ENCODE results near the gene HIVEP3.

HIVEP3 gene

GRCh38 chr1:41507110-41507720 is 411.5 kb downstream of the HIVEP3 start:
- ChIA-PET CTCF (interaction anchor here (0.6 to 5.0 kb wide), 4 partner anchors 9 to 1233 kb away, joined by 3 to 25 read pairs (median 4); no protein-coding TSS in a partner anchor), POLR2A (no interaction called here)
- no peaks in the 10 kb centered on the region for H3K36me3 ChIP-seq (ENCODE audit: control insufficient read depth in 2 of 2, insufficient read depth in 1 of 2, low read length in 2 of 2)
- no peak overlapping the region for H3K4me3 ChIP-seq (ENCODE audit: low read depth, low read length)
- no peaks in the 10 kb centered on the region for H3K9me3 ChIP-seq (ENCODE audit: control insufficient read depth, insufficient read depth, low read depth, low read length)
- H3K27ac ChIP-seq (ENCODE audit: extremely low read depth, low read depth, low read length): no peak overlapping the region
- no peaks in the 10 kb centered on the region for H3K4me1 ChIP-seq (ENCODE audit: control insufficient read depth, insufficient read depth, low read length)
- no peak for TF ChIP-seq ZNF174 (tag by site-specific recombination; IDR thresholded peaks at IDR 0.05)
- TF ChIP-seq, protein P1, sequence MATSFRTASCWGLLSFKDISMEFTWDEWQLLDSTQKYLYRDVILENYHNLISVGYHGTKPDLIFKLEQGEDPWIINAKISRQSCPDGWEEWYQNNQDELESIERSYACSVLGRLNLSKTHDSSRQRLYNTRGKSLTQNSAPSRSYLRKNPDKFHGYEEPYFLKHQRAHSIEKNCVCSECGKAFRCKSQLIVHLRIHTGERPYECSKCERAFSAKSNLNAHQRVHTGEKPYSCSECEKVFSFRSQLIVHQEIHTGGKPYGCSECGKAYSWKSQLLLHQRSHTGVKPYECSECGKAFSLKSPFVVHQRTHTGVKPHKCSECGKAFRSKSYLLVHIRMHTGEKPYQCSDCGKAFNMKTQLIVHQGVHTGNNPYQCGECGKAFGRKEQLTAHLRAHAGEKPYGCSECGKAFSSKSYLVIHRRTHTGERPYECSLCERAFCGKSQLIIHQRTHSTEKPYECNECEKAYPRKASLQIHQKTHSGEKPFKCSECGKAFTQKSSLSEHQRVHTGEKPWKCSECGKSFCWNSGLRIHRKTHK (tag by site-specific recombination; IDR thresholded peaks at IDR 0.05): no peak
- TF ChIP-seq YY1 (tag by site-specific recombination; IDR thresholded peaks at IDR 0.05): no peak
- no peak for TF ChIP-seq ZBTB17 (tag by site-specific recombination; IDR thresholded peaks at IDR 0.05)
- no peak for TF ChIP-seq ZNF645 (tag by site-specific recombination; IDR thresholded peaks at IDR 0.05)
- TF ChIP-seq ZNF184 (tag by site-specific recombination; IDR thresholded peaks at IDR 0.05): no peak
- TF ChIP-seq PRDM2 (tag by site-specific recombination; IDR thresholded peaks at IDR 0.05; ENCODE audit: borderline replicate concordance): no peak

GRCh38 chr1:41504114-41505035 is 414.3 kb downstream of the HIVEP3 start:
- CTCF ChIA-PET: interaction anchor here (0.6 to 5.0 kb wide), 4 partner anchors 9 to 71 kb away, joined by 4 to 25 read pairs (median 8); no protein-coding TSS in a partner anchor
- H3K9me3 ChIP-seq (ENCODE audit: control insufficient read depth, insufficient read depth, low read depth, low read length): no peaks in the 10 kb centered on the region
- no peak for TF ChIP-seq ZNF645 (tag by site-specific recombination; IDR thresholded peaks at IDR 0.05)
- TF ChIP-seq, protein P2, sequence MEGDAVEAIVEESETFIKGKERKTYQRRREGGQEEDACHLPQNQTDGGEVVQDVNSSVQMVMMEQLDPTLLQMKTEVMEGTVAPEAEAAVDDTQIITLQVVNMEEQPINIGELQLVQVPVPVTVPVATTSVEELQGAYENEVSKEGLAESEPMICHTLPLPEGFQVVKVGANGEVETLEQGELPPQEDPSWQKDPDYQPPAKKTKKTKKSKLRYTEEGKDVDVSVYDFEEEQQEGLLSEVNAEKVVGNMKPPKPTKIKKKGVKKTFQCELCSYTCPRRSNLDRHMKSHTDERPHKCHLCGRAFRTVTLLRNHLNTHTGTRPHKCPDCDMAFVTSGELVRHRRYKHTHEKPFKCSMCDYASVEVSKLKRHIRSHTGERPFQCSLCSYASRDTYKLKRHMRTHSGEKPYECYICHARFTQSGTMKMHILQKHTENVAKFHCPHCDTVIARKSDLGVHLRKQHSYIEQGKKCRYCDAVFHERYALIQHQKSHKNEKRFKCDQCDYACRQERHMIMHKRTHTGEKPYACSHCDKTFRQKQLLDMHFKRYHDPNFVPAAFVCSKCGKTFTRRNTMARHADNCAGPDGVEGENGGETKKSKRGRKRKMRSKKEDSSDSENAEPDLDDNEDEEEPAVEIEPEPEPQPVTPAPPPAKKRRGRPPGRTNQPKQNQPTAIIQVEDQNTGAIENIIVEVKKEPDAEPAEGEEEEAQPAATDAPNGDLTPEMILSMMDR (tag by site-specific recombination; IDR thresholded peaks at IDR 0.05): no peak
- TF ChIP-seq ZNF621 (tag by site-specific recombination; IDR thresholded peaks at IDR 0.05): no peak
- no peak for TF ChIP-seq ZNF341 (tag by site-specific recombination; IDR thresholded peaks at IDR 0.05; ENCODE audit: low read depth)
- TF ChIP-seq, protein P3, sequence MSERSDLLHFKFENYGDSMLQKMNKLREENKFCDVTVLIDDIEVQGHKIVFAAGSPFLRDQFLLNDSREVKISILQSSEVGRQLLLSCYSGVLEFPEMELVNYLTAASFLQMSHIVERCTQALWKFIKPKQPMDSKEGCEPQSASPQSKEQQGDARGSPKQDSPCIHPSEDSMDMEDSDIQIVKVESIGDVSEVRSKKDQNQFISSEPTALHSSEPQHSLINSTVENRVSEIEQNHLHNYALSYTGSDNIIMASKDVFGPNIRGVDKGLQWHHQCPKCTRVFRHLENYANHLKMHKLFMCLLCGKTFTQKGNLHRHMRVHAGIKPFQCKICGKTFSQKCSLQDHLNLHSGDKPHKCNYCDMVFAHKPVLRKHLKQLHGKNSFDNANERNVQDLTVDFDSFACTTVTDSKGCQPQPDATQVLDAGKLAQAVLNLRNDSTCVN (tag by site-specific recombination; optimal IDR thresholded peaks at IDR 0.05): no peak
- no peak for TF ChIP-seq ZNF121 (tag by site-specific recombination; IDR thresholded peaks at IDR 0.05)
- TF ChIP-seq ZNF785 (tag by site-specific recombination; IDR thresholded peaks at IDR 0.05): no peak
- no peak for TF ChIP-seq MYNN (tag by site-specific recombination; IDR thresholded peaks at IDR 0.05; ENCODE audit: borderline replicate concordance)
- TF ChIP-seq, protein P4, sequence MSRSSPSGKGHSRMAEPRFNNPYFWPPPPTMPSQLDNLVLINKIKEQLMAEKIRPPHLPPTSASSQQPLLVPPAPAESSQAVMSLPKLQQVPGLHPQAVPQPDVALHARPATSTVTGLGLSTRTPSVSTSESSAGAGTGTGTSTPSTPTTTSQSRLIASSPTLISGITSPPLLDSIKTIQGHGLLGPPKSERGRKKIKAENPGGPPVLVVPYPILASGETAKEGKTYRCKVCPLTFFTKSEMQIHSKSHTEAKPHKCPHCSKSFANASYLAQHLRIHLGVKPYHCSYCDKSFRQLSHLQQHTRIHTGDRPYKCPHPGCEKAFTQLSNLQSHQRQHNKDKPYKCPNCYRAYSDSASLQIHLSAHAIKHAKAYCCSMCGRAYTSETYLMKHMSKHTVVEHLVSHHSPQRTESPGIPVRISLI (tag by site-specific recombination; IDR thresholded peaks at IDR 0.05): no peak
- no peak for TF ChIP-seq ZNF664 (tag by site-specific recombination; IDR thresholded peaks at IDR 0.05)

More at GRCh38 chr1:41504114-41505035, 414.3 kb downstream of the HIVEP3 start:
- no peaks in the 10 kb centered on the region for H3K4me1 ChIP-seq (ENCODE audit: control insufficient read depth, insufficient read depth, low read length)
- no peak overlapping the region for H3K4me3 ChIP-seq (ENCODE audit: low read depth, low read length)
- H3K36me3 ChIP-seq (ENCODE audit: control insufficient read depth in 2 of 2, insufficient read depth in 1 of 2, low read length in 2 of 2): no peaks in the 10 kb centered on the region
- POLR2A ChIA-PET: no interaction called here
- no peak overlapping the region for H3K27ac ChIP-seq (ENCODE audit: extremely low read depth, low read depth, low read length)

Measured in HEK293 (cell line).